Hematopoietic multipotent progenitor cell treated with erythropoietin and hydrocortisone succinate and interleukin-3 and kit ligand, for 6 days (in vitro differentiated cells): ENCODE results near the gene PTCRA.
"Not testable (repeated sequence)": the region's sequence is repeated elsewhere in the genome, so short reads cannot be mapped to it uniquely, and the experiment has no call there.

Experiments
- DNase-seq: peaks from one replicate; pipeline ENCODE4 v3.0.0-alpha.2; 2015

Gene PTCRA

GRCh38 chr6:42947950-42948349, 32.1 kb downstream of the PTCRA start:
- DNase-seq, result no peak

DNA sequence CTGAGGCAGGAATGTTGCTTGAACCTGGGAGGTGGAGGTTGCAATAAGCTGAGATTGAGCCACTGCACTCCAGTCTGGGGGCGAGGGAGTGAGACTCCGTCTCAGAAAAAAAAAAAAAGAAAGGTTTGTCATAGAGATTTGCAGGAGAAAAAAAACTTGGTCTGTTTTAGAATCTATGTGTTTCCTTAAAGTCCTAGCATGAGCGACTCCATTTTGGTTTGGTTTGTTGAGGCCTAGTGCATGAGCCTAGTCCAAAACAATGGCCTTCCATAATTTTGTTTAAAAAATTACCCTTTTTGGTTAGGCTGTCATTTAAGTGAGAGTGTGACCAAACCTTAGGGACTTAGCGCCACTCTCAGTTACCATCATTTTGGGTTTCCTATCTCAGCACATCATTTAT, 36.5 kb downstream of the PTCRA start:
- DNase-seq, result no peak

DNA sequence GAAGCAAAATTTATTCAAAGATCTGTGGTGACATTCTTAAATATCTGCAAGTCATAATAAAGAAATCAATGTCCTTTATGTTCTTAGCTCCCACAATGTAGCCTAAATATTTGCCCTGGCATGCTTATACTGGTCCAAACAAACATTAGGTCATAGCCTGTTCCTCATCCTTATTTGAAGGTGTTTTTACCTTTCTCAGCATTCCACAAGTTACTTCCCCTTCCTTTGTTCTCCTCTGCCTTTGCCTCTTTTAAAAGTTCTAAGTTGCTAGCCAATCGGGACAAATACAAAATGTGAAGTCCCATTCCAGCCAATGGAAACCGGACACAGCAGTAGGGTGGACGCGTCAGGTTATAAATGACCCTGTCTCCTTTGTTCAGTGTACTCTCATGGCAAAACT, 38.6 kb downstream of the PTCRA start:
- DNase-seq, result not testable (repeated sequence)

- no peak for DNase-seq
Measured at GRCh38 chr6:42958125-42958524, 42.3 kb downstream of the PTCRA start.

- no peak for DNase-seq
Measured at GRCh38 chr6:42959917-42960242, 44.0 kb downstream of the PTCRA start.

DNA sequence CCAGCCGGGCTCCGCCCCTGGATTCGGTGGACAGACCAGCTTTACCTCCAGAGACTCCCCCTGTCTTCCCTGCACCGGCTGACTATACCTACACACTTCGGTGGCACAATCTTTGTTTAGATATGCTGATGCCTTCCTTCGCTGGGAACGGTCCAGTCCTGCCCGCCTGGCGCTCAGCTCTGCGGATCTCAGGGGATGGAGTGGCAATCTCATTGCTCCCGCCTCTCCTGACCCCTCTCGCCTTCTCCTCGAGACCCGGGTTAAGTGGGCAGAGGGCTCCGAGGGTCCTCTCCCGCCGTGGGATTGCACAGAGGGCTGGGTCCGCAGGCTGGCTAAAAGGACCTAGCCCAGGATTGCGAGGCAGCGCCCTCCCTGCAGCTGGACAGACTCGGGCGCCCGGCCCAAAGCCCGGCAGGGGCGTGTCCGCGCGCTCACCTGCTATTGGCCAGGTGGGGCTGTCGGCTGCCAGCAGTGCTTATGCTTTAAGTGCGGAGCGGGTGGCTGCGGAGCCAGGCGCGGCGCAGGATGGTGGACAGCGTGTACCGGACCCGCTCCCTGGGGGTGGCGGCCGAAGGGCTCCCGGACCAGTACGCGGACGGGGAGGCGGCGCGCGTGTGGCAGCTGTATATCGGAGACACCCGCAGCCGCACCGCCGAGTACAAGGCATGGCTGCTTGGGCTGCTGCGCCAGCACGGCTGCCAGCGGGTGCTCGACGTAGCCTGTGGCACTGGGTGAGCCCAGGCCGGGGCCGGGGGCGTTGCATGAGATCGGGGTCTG, 44.6 kb downstream of the PTCRA start, which contains the start of gene GNMT:
GNMT (plus strand) TSS at position 512 of the 777 bp plus-strand sequence; CDS start at position 526, 14 bp downstream.
- DNase-seq, result peak; percentile 34

- DNase-seq, result no peak
Measured at GRCh38 chr6:42961020-42961470, 45.2 kb downstream of the PTCRA start.

- no peak for DNase-seq
Measured at GRCh38 chr6:42962096-42962495, 46.2 kb downstream of the PTCRA start.

- DNase-seq, result no peak
Measured at GRCh38 chr6:42962502-42963178, 46.8 kb downstream of the PTCRA start.

- DNase-seq, result no peak
Measured at GRCh38 chr6:42963179-42963854, 47.5 kb downstream of the PTCRA start.

- peak; percentile 80 for DNase-seq
Measured at GRCh38 chr6:42963855-42964605, 48.2 kb downstream of the PTCRA start.

GRCh38 chr6:42966571-42966970, 50.7 kb downstream of the PTCRA start:
- no peak for DNase-seq

DNA sequence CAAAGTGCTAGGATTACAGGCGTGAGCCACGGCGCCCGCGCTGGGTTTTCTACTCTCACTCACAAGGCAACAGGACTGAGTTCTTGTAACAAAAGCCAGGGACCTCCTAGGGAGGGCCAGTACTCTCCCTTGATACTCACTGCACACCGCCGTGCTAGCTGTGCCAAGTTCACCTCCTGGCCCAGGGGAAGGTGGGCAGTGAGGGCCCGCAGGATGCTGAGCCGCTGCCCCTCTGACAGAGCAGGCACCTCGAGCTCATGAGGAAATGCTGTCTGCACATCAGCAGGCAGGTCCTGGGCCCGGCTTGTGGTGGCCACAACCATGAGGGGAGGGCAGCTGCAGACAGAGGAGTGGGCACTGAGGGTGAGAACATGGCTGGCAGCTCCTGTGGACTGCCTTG, 51.4 kb downstream of the PTCRA start:
- no peak for DNase-seq

GRCh38 chr6:42968126-42968701, 52.4 kb downstream of the PTCRA start:
- DNase-seq, result no peak

DNA sequence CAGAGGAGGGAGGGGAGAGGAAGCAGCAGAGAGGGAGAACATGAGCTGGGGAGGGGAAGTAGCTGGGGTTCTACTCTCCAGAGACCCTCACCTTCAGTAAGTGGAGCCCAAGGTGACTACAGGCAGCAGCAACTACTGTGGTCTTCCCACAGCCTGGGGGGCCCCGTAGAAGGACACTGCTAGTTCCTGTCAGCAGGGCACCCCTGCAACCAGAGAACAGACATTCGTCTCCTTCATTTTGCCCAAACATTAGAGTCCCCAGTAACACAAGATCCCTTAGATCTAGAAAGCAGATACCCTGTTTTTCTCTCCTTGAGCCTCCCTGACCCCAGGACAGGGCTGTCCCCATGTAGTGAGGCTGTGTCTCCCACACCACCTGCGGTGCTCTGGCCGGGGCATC, 52.9 kb downstream of the PTCRA start:
- no peak for DNase-seq

DNA sequence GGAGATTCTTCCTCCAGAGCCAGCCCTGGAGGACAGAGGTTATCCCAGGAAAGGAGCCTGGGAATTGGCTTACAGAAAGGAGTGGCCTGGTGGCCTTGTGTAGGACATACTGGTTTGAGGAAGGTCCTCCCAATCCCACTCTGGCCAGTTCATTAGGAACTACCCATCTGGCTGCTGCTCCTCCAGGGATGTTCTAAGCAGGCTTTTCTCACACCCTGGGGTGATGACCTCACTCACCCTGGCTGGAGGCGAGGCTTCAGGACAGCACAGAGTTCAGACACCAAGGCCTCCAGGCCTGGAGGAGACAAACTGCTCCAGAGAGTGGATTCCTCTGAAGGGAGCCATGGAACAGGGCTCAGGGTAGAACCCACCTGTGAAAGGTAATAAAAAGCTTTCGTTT, 53.6 kb downstream of the PTCRA start:
- DNase-seq, result no peak

- DNase-seq, result no peak
Measured at GRCh38 chr6:42969934-42970333, 54.1 kb downstream of the PTCRA start.

DNA sequence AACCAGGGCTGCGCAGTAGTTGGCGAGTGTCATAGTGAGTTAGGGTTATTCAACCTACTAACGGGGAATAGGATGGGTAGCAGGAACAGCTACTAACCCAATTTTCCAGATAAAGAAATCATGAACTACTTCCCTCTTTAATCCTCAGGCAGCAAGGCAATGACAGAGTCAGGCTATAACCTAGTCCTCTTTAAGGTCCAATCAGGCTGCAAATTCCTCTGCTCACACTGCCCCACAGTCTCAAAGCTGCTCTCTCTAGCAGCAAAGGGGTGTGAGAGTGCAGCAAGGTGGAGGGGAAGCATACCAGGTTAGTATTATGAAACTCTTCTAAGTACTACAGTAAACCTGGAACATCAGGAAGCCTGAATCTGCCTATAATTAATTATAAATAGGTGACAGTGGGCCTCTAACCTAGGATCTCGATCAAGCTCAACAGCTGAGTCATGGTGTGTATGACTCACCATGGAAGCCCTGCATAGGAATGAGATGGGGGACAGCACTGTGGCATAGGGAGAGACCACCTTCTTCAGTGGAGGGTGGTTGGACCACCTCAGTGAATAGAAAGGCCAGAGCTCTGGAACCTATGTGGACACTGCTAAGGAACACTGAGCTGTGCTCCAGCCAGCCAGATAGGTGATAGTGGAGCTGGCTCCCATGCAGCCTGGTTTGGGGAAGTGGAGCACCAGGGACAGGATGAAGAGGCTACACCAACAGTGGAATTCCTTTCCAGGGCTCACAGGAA, 55.2 kb downstream of the PTCRA start:
- peak; percentile 61 for DNase-seq

- no peak for DNase-seq
Measured at GRCh38 chr6:42971746-42972327, 56.0 kb downstream of the PTCRA start.

DNA sequence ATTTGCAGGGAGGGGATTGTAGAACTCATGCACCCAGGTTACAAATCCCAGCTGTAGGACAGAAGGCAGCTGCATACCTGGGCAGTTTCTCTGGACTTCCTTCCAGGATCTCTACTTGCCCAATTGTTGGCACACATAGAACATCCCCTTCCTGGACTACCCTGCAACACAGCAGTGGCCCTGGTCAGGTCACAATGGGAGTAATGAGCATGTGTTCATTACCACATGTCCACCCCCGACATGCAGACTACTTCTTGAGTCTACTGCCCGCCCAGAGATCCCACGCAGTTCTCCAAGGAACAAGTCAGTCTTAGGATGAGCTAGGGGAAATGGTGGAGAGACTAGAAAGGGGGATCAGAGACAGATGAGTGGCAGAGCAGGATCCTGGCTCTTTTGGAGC, 58.1 kb downstream of the PTCRA start:
- DNase-seq, result no peak

- DNase-seq, result no peak
Measured at GRCh38 chr6:42974919-42975505, 59.2 kb downstream of the PTCRA start.
